ENCODE measurements around the gene ABCA7.

The ABCA7 gene

GRCh38 chr19:1004204-1004802 is 35.6 kb upstream of the ABCA7 start:
- DNase-seq (ENCODE audit: low spot score) = no peak

DNA sequence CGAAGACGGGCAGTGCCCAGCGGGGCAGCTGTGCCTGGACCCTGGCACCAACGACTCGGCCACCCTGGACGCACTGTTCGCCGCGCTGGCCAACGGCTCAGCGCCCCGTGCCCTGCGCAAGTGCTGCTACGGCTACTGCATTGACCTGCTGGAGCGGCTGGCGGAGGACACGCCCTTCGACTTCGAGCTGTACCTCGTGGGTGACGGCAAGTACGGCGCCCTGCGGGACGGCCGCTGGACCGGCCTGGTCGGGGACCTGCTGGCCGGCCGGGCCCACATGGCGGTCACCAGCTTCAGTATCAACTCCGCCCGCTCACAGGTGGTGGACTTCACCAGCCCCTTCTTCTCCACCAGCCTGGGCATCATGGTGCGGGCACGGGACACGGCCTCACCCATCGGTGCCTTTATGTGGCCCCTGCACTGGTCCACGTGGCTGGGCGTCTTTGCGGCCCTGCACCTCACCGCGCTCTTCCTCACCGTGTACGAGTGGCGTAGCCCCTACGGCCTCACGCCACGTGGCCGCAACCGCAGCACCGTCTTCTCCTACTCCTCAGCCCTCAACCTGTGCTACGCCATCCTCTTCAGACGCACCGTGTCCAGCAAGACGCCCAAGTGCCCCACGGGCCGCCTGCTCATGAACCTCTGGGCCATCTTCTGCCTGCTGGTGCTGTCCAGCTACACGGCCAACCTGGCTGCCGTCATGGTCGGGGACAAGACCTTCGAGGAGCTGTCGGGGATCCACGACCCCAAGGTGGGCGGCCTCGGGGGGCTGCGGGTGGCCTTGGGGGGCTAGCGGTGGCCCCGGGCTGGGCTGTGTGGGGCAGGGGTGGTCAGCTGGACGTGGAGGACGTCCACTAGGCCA is 34.9 kb upstream of the ABCA7 start:
- DNase-seq (ENCODE audit: low spot score) = peak; percentile 22

DNA sequence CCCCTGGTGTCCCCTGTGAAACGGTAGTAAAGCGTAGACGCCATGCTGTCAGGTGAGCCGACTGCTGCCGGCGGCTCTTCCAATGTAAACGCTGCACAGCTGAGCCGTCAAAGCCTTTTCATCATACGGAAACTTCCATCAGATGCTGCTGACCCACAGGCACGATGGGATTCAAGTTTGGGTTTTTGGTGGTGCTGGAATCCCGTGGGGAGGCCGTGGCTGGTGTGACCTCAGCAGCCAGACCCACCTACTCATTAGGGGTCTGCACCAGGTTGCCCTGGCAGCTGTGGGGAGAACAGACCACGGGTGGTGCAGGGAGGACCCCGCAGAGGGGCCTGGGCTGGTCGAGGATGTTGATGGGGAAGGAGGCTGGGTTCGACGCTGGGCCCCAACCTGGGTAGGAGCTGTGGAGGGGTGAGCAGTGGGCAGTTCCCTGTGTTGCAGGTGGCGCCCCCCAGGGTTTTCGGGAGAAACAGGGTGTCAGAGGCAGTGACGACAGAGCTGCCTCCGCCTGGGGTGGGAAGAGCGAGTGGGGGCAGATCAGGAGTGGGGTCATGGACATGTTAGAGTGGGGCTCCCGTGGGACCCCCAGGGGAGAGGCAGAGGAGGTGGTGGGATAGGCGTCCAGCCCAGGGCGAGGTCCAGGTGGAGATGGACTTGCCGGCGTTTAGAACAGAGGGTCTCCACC is 33.1 kb upstream of the ABCA7 start:
- DNase-seq (ENCODE audit: low spot score) = no peak

DNA sequence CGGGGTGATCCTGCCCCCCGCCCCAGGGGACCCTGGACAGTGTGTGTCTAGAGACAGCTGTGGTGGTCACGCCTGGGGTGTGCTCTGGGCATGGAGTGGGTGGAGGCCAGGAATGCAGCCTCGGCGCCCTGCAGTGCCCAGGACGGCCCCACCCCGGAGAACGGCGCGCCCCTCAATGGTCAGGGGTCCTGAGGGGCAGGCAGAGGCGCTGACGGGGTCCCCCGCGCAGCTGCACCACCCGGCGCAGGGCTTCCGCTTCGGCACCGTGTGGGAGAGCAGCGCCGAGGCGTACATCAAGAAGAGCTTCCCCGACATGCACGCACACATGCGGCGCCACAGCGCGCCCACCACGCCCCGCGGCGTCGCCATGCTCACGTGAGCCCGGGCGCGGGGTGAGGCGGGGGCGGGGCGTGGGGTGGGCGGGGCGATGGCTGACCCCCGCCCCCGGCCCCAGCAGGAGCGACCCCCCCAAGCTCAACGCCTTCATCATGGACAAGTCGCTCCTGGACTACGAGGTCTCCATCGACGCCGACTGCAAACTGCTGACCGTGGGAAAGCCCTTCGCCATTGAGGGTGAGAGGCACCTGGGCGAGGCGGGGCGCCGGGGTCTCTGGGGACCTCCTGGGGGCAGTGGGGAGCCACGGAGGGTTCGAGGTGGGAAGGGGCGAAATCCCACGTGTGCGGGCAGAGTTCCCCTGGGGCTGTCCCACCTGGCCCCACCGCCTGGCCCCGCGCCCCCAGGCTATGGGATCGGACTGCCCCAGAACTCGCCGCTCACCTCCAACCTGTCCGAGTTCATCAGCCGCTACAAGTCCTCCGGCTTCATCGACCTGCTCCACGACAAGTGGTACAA is 32.3 kb upstream of the ABCA7 start:
- no peak for DNase-seq (ENCODE audit: low spot score)

GRCh38 chr19:1008268-1009040 is 31.5 kb upstream of the ABCA7 start:
- no peak for DNase-seq (ENCODE audit: low spot score)

DNA sequence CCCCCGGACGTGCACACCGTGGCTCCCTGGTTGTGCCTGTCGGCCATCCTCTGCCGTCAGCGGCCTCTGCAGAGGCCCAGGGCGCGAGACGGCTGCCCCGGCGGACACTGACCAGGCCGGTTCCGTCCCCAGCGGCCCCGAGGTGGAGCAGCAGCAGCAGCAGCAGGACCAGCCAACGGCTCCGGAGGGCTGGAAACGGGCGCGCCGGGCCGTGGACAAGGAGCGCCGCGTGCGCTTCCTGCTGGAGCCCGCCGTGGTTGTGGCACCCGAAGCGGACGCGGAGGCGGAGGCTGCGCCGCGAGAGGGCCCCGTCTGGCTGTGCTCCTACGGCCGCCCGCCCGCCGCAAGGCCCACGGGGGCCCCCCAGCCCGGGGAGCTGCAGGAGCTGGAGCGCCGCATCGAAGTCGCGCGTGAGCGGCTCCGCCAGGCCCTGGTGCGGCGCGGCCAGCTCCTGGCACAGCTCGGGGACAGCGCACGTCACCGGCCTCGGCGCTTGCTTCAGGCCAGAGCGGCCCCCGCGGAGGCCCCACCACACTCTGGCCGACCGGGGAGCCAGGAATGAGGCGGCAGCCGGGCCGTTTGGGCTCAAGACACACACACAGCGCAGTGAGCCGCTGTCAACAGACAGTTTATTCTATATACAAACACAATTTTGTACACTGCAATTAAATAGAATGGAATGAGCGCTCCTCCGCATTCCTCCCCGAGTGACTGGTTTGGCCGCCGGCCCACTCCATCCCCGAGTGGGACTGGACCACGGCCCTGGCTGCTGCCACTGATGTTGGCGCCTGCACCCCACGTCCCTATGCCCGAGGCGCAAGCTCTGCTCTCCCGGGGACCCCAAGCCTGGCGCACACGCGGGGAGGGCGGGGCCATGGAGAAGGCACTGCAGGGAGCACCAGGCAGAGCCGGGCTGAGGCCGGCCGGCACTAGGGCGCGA is 30.6 kb upstream of the ABCA7 start:
- DNase-seq (ENCODE audit: low spot score) = no peak

DNA sequence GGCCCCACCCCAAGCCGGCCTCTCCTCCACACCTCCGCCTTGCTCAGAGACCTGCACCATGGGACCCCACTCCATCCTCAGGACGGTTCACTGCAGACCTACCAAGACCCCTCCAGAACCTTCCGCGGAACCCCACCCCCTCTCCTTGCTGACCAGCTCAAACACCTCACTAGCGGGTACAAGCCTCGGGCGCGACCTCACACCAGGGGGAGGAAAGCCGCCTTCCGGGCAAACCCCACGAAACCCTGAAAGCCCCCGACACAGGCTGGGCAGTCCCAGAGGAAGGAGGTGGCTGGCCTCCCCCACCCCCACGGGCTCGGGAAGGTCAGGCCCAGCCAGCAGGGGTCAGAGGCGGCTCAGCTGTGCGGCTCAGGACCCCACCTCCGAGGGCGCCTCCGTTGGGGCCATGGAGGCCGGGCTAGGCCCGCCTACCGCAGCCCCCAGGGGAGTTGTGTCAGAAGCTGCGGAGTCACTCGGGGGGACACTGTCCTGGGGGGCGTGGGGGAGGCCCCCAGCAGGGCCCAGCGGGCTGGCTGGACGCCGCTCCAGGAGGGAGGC is 29.8 kb upstream of the ABCA7 start:
- no peak for DNase-seq (ENCODE audit: low spot score)

DNA sequence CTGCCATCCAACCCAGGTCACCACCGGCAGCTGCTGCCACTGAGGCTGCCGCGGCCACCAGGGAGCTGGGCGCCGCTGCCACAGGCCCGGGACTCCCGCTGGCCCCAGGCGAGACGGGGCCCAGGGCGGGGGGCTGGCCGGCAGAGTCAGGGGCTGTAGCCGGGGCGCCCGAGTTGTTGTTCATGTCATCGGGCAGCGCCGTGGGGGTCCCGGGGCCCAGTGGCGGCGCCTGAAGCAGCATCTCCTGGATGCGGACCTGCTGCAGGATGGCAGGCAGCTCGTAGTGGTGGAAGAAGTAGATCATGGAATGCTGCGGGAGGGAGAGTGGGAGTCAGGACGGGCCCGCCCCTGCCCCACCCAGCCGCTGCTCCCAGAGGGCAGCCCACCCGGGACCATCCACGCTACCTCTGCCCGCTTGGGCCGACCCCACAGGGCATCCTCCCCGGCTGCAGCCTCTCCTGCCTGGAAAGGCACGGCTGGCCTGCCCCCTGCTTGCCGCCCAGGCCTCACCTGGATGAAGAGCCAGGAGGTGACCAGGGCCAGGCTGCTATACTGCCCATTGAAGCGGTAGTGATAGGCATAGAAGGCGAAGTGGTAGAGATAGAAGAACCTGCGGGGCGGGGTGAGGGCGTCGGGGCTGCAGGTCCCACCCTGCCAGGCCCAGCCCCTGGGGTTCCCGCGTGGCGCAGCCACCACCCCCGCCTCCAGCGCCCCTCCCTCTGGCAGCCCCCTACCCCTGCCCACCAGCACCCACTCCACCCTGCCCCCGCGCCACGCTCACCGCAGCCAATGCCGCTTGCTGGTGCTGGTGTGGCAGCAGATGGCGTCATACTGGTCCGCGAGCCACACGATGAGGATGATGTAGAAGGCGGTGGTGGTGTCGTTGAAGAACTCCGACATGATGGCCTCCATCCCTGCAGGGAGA is 29.1 kb upstream of the ABCA7 start:
- no peak for DNase-seq (ENCODE audit: low spot score)

- no peak for DNase-seq (ENCODE audit: low spot score)
These were observed 28.0 kb upstream of the ABCA7 start for GRCh38 chr19:1011831-1012333.

DNA sequence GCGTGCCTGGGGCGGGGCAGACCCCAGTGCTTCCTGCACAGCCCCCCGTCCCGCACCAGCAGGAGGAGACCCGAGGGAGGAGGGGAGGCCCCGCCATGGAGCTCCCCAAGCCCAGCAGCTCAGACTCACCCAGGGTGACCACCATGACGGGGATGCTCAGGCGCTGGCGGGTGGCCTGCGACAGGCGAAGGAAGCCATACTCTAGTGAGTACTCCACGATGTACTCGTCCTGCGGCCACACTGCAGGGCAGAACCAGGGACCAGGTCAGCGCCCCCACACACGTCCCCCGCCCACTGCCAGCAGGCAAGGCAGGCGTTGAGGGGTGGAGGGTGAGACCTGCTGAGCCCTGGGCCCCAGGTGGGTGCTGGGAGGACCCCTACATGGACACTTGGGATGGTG is 27.6 kb upstream of the ABCA7 start:
- no peak for DNase-seq (ENCODE audit: low spot score)

- DNase-seq (ENCODE audit: low spot score) = no peak
These were observed 26.7 kb upstream of the ABCA7 start for GRCh38 chr19:1013218-1013617.

GRCh38 chr19:1014161-1015060 is 25.5 kb upstream of the ABCA7 start:
- no peak for DNase-seq (ENCODE audit: low spot score)

GRCh38 chr19:1015061-1015781 is 24.7 kb upstream of the ABCA7 start:
- no peak for DNase-seq (ENCODE audit: low spot score)

DNA sequence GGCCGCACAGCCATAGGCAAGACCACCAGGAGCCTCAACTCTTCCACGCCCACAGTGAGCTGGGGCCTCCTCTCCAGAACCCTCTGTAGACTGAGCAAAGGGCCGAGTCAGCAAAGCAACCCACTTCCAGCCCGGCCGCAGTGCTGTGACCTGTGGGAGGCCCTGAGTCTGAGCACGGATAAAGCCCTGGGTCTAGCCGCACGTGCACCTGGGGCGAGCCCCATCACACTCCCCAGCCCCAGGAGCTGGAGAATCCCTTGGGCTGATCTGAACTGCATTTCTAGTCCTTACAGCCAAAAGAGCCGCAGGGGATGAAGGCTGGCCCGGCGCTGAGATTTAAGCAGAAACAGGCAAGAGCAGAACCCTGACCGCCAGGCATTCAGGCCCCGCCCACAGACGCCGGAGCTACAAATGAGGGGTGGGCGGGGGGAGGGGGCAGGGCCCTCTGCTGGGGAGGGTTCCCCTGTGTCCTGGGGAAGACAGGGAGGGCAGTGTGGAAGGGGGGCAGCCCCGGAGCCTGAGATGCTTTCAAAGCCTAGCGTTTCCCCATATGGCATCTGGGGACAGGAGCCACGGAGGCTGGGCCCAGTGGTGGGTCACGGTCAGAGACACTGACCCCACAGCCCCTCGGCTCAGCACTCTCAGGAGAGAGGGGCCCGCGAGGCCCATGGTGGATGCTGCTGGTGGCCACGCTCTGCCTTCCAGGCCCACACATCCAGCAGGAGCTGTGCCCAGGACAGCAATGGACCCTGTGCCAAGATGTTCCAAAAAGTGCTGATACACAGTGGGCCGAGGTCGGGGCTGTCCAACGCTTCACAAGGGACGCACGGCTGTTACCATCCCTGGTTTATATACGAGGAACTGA is 23.9 kb upstream of the ABCA7 start:
- no peak for DNase-seq (ENCODE audit: low spot score)

DNA sequence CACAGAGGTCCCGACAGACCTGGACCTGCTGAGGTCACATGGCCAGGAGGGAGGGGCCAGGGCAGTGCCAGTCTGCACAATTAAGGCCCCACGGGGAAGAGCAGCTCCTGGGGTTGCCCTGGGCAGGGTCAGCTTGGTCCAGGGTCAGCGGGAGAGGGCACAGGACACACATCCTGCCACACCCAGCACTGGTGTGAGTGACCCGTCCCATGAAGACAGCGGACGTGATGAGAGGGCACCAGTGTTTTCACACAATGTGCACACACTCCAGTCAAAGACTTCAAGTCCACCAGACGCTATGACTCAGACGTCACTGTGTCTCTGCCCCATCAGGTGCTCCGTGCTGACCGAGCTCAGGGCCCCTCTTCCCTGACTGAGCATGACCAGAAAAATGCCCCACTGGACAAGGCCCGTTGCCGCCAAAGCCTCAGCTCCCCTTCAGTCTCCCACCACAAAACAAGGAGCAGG is 23.2 kb upstream of the ABCA7 start:
- no peak for DNase-seq (ENCODE audit: low spot score)
